ENCODE measurements around the gene SDF4. TPM values are rescaled to one million over a fixed set of nuclear protein-coding genes. Genes with fewer than 3 reads are reported as not detected.

SDF4 gene
- total RNA-seq, 1 experiment from 2014 or later, result 82.0 TPM

DNA sequence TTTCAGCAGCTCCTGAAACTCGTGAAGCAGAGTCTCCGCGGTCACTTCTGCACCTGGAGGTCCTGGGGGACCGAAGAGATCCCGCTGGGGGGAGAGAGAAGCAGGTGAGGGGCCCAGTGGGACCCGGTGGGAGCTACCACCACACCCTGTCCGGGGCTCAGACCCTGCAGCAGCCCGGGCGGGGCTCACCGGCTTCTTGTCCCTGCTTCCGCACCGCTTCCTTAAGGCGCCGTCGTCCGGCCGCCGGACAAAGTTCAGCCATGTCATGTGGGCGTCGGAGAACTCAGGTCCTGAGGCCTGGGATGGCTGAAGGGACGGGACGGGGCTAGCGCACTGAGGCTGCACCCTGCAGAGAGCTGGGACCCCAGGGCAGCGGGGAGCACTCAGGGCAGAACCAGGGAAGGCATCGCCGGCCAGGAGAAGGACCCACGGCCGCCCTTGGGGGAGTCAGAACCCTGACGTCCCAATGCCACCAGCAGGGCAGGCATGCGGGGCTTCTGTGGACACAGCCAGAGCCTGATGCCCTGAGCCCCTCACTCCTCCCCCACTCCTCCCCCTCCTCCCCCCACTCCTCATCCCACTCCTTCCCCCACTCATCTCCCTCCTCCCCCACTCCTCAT, 12.5 kb upstream of the SDF4 start:
- no CpG with 5 or more reads among the region's 30 CpGs for WGBS (ENCODE audit: extremely low coverage, insufficient read length, low lambda C conversion rate)
- Histone ChIP-seq H3K23me2 (ENCODE audit: insufficient read length, low read depth, low read length, poor library complexity, severe bottlenecking) (no peaks in the 10 kb centered on the region), H3K27ac (ENCODE audit: insufficient read length, low read depth, low read length) (no peak overlapping the region), H3K9ac (ENCODE audit: extremely low read depth, insufficient read length, low read length) (no peak overlapping the region), H3K56ac (ENCODE audit: insufficient read length, low read depth, low read length) (no peak overlapping the region), H2BK20ac (ENCODE audit: low read depth, low read length, poor library complexity, severe bottlenecking) (no peak overlapping the region), H2AK5ac (ENCODE audit: insufficient read length, low read length) (no peak overlapping the region), H4K8ac (replicated peaks; ENCODE audit: insufficient read length, low read depth, low read length) (no peak overlapping the region), H3K4me1 (ENCODE audit: insufficient read depth, low read length) (no peaks in the 10 kb centered on the region), H2BK15ac (ENCODE audit: low read depth, low read length) (no peak overlapping the region), H3T11ph (ENCODE audit: low read length) (no peak overlapping the region), H3K4me2 (ENCODE audit: insufficient read depth, insufficient read length, low read length) (no peak overlapping the region), H4K20me1 (ENCODE audit: control insufficient read depth, insufficient read depth, insufficient read length) (no peaks in the 10 kb centered on the region), H3K79me2 (ENCODE audit: insufficient read depth, low read length) (no peaks in the 10 kb centered on the region), H3K4ac (ENCODE audit: low read depth, low read length) (no peak overlapping the region), H2AFZ (ENCODE audit: low read length) (no peak overlapping the region), H2BK120ac (ENCODE audit: low read depth, low read length, poor library complexity, severe bottlenecking) (no peak overlapping the region), H3K79me1 (ENCODE audit: insufficient read depth, low read depth, low read length, poor library complexity, severe bottlenecking) (no peaks in the 10 kb centered on the region), H4K5ac (ENCODE audit: insufficient read length, low read depth, low read length) (no peak overlapping the region), H2BK12ac (ENCODE audit: insufficient read length, low read depth, low read length) (no peak overlapping the region), H2BK5ac (ENCODE audit: insufficient read length, low read length) (no peak overlapping the region), H3K27me3 (ENCODE audit: insufficient read depth, low read length) (no peaks in the 10 kb centered on the region), H3K9me3 (ENCODE audit: control insufficient read depth, low read depth, low read length) (no peaks in the 10 kb centered on the region), H3K23ac (ENCODE audit: insufficient read length, low read depth, low read length) (no peak overlapping the region), H4K91ac (ENCODE audit: insufficient read length, low read depth, low read length) (no peak overlapping the region), H3K18ac (ENCODE audit: insufficient read length, low read depth, low read length) (no peak overlapping the region), H3K14ac (ENCODE audit: insufficient read depth, low read length) (no peak overlapping the region)
- Mint-ChIP-seq H3K36me3 (ENCODE audit: insufficient read depth in 1 of 3, low read depth in 3 of 3) (no peaks in the 10 kb centered on the region), H3K9me3 (no peaks in the 10 kb centered on the region), H3K27me3 (ENCODE audit: low read depth) (peaks cover 15% of the 10 kb centered on the region), H3K27ac (no peak overlapping the region), H3K4me1 (no peaks in the 10 kb centered on the region), H3K4me3 (no peak overlapping the region)
- DNase-seq, result no peak
- TF ChIP-seq, protein P1, sequence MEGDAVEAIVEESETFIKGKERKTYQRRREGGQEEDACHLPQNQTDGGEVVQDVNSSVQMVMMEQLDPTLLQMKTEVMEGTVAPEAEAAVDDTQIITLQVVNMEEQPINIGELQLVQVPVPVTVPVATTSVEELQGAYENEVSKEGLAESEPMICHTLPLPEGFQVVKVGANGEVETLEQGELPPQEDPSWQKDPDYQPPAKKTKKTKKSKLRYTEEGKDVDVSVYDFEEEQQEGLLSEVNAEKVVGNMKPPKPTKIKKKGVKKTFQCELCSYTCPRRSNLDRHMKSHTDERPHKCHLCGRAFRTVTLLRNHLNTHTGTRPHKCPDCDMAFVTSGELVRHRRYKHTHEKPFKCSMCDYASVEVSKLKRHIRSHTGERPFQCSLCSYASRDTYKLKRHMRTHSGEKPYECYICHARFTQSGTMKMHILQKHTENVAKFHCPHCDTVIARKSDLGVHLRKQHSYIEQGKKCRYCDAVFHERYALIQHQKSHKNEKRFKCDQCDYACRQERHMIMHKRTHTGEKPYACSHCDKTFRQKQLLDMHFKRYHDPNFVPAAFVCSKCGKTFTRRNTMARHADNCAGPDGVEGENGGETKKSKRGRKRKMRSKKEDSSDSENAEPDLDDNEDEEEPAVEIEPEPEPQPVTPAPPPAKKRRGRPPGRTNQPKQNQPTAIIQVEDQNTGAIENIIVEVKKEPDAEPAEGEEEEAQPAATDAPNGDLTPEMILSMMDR (conservative IDR thresholded peaks at IDR 0.05), result no peak

Data from H9 (cell line).